Midbrain (tissue), 1 donor: ENCODE measurements around the gene ZC3H12C.
A peak's percentile ranks its signal among the peaks of the same experiment; 100 is the strongest.

Source experiments
- DNase-seq: peaks from one replicate; lab custom pipeline; 2025; lab: John Stamatoyannopoulos, UW

ZC3H12C gene

DNA sequence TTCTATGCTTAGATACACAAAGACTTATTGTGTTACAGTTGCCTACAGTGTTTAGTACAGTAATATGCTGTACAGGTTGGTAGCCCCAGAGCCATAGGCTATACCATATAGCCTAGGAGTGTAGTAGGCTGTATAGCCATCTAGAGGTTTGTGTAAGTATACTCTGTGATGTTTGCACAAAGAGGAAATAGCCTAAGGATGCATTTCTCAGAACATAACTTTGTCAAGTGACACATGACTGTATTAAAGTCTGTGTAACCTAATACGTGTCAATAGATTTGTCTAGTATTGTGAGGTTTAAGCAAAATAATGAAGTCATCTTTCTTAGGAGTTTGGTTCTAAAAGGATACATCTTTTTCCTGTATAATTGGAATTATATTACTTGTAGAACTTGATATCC, 5.5 kb downstream of the ZC3H12C start:
- no peak for DNase-seq

DNA sequence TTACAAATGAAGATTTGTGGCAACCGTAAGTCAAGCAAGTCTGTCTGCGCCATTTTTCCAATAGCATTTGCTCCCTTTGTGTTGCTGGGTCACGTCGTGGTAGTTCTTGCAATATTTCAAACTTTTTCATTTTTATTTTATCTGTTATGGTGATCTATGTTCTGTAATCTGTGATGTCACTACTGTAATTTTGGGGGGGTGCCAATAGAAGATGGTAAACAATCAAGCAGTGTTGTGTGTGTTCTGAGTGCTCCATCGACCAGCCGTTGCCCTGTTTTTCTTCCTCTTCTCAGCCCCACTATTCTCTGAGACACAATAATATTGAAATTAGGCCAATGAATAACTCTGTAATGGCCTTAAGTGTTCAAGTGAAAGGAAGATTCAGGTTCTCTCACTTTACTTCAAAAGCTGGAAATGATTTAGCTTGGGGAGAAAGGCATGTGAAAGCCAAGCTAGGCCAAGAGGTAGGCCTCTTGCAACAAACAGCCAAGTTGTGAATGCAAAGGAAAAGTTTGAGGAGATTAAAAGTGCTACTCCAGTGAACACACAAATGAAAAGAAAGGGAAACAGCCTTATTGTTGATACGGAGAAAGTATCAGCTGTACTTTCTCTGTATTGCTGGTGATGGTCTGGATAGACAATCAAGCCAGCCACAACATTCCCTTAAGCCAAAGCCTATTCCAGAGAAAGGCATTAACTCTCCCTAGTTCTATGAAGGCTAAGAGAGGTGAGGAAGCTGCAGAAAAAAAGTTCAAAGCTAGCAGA, 7.5 kb downstream of the ZC3H12C start:
- no peak for DNase-seq

DNA sequence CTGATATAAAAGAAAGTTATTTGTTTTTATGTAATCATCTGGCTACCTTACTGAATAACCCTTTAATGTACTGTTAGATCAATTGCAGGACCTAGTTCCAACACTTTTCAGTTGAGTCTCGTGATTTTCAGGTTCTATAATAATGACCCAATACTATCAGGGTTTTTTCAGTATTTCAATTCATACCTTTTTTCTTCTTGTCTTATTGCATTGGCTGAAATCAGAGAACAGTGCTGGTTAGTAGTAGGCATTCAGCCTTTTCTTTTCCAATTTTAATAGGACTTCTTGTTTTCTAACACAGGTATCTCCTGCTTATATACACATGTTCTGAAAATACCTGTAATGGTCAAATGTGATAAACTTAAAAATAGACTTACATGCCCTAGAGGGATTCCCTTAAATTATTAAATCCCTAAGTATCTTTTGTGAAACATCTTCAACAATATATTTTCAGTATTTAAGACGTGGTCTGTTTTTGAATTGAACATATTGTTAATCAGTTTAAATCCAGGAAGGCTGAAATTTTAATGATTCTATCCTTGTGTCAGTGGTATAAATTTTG, 13.6 kb downstream of the ZC3H12C start:
- DNase-seq = no peak

DNA sequence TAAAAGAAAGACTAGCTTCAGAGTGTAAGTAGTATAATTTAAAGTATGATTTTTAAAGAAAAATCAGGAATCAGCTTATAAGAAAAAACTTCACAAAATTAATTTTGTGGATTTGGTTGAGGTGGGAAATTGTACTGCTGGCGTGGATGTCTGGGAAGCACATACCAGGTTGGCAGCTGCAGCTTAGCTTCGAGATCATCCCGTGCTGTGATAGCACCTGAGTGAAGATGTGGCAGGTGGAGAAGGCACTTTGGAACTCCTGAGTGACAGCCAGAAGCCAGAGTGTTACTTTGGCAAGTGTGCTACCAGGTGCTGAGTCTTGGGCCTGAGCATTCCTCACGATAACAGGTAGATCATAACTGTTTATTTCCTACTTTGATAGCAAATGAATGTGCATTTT, 17.7 kb downstream of the ZC3H12C start:
- DNase-seq = no peak

DNA sequence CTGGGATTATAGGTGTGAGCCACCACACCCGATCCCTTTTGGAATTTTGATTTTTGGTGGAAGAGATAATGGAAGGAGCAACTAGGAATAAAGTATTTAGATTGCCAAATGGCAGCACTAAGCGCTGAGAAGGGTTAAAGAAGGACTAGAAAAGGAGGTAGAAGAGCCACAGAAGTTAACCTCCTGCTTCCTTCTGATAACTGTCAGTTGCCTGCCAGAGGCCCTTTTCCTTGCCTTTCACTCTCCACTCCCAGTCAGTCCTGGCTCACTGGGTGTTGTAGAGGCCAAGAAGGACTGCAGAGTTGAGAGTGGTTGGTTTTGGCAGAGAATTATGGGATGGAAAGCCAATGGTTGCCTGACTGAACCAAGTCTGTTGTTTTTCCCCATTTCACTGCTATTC, 19.3 kb downstream of the ZC3H12C start:
- DNase-seq = no peak

DNA sequence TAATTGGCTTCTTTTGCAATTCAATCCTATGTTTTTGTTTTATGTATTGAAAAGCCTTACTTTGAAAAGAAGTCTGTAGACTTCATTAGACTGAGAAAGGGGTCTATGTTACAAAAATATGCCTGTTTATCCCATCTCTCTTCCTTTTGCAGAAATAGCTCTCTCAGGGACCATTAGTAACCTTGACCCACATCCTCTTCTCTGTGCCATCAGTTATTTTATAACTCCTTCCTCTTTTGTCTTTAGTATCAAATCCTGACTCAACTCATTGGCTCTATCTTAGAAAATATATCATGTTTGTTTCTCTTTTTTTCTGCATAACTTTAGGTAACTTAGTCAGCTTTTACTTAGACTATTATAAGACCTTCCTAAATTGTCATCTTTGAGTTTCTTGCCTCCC, 20.3 kb downstream of the ZC3H12C start:
- no peak for DNase-seq

DNA sequence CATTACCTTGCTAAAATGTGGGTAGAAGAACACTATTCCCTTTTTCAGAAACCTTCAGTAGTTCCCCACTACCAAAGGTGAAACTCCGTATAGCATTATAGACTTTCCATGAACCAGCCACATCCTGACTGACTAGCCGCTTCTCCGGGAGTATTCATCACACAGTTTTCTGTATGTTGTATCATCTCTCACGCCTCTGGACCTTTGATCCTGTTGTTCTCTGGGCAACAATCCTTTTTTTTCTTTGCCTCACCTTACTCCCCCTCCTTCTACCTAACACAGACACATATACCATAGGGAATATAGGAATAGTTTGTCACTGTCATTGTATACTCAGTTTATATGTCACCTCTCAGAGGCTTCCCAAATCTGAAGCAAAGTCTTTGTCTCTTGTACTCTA, 20.8 kb downstream of the ZC3H12C start:
- no peak for DNase-seq

DNA sequence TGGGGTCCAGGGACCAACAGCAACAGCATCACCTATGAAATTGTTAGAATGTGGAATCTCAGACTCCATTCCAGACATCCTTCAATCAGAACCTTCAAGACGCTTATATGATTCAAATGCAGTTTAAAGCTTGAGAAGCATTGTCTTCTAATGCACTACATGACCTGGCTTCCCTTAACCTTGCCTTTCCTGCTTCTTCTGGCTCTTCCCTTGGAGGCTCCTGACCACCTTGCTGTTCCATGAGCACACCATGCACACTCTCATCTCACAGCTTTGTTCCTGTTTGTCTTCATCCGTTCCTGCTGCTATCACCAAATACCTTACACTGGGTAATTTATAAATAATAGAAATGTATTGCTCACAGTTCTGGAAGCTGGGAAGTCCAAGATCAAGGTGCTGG, 26.1 kb downstream of the ZC3H12C start:
- no peak for DNase-seq

DNA sequence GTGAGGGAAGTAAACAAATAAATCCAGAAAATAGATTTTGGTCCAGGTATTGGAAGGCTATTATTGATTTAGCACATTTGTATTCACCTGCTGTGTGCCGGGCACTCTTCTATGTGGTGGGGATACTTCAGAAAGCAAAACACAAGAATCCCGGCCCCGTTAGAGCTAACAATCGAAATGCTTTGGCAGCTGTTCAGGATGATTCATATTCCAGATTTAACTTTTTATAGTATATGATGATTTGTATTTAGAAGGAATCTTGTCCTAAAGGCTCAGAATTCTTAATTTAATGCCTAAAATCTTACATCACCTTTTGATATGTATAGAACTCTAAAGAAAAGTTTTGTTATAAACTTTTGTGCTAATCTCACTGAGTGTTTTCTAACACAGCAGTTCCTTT, 28.0 kb downstream of the ZC3H12C start:
- no peak for DNase-seq

DNA sequence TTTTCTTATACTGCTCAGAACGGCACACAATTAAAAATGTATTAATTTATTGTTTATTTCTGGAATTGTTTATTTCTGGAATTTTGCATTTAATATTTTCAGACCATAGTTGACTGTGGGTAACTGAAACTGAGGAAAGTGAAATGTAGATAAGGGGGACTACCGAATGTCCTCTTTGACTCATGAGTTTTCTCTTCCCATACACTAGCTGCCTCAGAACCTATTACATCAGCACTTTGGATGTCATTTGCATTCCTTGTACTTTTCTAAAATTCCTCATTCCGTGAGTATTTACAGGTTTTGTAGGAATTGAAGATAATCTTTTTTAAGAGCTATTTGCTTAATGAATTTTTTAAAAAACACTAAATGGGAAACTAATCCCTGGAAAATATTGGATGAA, 29.8 kb downstream of the ZC3H12C start:
- no peak for DNase-seq

DNA sequence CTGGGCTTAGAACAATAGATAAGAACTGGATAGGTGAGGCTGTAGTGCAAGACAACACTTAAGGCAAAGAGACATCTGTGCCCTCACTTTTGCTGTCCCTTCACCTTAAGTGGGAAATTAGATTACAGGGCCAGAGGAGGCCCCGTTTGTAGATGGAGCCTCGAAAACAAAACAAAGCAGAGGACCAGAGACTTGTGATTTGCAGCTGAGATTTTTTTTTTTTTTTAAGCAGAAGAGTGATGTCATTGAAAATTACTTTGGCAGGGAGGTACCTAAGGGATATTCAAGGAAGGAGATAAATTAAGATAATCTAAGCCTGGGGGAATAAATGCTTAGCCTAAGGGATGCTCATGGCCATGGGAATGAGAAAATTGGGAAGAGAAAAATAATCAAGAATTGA, 31.4 kb downstream of the ZC3H12C start:
- DNase-seq = no peak

DNA sequence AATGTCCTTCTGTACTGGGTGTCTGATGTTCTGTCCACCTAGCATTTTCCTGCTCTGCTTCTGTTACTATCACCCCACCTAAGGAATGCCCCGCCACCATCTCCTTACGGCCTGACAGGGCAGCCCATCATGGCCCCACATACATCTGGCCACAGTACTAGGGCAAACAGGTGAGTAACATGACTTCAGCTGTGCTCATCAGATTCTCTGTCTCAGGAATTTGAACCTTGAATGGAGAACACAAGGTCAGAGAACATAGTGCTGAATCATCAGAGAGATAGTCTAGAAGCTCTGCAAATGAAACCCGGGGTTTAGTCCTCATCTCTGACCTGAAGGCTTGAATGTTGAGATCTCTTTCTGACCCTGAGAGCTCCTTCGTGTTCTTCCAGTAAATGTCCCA, 32.4 kb downstream of the ZC3H12C start:
- no peak for DNase-seq

DNA sequence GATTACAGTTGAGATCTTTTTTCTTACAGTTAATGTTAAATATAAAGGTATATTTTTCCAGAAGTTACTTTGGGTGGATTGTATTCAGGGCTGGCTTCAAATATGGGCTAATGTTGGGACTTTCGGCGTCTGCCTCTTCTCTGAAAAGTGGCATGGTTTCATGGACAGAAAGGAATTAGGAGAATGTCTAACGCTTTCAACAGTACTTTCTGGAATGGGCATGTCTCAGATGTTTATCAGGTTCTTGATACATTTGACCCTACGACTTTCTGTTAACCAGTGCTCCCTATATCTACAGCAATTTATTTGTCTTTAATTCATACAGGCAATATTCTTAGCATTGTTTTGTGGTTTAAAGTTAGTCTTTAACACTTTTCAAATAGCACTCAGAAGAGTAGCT, 33.7 kb downstream of the ZC3H12C start:
- DNase-seq = no peak

DNA sequence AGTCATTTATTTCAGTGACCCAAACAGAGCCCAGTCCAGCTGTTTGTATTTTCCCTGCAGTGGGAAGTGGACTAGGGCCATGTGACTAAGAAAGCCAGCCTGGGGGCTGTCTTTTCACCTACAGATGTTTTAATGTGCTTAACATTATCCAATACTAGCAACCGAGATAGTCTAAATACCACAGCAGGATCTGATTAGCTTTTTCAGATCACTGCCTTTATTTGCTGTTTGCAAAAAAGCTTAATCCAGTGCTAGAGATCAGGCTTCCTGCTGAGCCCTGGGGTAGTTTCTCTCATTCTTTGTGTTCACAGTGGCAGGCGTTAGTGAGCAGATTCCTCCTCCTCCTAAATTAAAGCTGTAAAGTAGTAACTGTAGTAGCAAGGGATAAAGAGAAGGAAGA, 35.0 kb downstream of the ZC3H12C start:
- peak; percentile 36 for DNase-seq

DNA sequence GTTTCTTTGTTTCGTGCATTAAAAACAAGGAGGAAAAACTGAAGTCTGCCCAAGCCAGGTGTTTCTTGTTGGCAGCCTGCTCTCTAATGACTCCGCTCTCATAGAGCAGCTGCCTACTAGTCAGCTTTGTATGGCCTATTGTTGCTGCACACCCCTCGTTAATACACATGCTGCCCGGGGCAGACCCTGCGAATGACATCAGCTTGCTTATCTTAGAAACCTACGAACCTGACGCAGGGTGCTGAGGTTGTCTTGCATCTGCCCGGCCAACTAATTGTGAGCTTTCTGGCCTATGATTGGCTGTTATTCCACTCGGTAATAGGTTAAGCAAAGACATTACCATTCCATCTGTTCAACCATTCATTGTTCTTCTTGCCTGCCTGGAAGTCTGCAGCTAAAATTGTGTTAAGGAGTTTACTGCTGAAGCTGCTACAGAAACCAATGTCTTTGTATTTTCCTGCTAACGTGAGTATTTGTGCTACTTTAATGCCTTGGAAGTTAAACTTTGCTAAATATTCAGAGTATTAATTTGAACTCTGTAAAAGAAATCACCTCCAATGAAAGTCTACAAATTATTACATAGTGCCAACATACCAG, 37.5 kb downstream of the ZC3H12C start:
- DNase-seq = peak; percentile 28

DNA sequence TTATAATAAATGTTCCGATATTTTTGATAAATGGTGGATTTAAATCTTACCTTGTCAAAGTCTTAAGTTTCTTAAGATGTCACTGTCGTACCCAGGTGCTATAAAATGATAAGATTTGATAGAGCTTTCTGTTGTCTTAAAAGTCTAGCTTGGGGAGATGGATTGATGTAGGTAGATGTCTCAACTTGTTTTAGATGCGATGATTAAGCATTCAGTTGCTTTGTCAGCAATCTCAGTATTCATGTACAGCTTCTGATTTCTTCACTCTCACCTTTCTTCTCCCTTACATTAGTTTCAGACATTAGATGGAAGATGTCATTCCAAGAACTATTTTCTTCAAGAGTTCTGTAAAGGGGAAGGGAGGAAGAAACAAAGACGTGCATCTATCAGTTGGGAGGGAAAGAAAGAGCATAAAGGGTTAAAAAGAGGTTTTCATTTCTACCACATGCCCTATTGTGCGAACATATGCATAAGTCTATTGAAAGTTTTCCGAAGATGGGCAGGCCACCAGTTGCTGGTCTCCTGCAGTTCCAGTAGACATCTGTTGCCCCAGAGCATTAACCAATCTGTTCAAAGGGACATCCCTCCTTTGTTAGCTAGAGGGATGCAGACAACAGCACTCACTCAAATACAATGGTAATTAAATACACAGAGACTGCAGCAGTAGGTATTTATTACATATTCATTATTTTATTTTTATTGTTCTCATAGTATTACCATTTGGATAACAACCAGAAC, 38.4 kb downstream of the ZC3H12C start:
- no peak for DNase-seq

DNA sequence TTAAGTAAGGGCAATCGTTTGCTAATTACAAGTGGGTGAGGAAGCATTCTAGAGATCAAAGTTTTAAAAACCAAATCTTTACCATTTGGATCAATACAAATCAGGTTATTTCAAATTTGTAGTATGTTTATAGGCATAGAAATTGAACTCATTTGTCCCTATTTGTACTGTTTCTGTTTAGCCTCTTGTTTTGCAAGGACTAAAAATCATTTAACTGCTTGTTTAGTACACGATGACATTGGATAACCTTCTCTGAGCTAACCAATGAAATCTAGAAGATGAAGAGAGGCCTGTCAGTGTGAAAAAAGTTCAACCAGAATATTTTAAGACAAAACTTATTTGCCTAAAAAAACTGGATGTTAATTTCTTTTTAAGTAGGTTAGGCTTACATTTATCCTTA, 40.0 kb downstream of the ZC3H12C start:
- DNase-seq = no peak

DNA sequence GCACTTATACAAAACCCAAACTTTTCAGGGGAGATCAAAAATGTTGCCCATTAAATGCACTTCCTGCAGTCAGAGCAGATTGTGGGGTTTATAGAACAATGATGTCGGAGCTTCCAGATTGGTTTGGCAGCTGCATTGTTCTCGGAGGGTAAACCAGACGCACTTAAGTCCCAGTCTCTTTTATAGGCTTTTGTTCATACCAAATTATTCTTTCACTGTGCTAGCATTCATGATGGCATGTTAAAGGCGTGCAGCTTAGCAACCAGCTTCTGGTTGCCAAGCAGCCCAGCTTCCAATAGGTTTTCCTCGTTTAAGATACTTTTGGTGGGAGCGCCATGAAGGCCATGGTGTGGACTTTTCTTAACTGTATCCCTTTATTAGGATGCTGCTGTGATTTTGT, 40.9 kb downstream of the ZC3H12C start:
- DNase-seq = peak; percentile 27

DNA sequence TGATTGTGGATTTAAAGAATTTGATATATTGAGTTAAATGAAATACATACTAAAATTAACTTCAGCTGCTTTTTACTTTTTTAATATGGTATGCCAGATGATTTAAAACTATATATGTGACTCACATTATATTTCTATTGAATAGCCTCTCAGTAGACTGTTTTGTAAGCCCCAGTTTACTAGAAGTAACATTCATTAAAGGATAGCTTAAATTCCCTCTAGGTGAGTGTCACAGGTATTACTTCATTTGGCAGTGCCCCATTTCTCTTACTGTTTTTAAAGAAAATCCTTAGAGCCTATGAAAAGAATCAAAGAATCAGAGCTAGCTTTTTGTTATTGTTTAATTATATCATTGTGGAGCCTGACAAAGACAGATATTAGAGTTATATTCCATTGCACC, 48.6 kb downstream of the ZC3H12C start:
- DNase-seq = no peak

DNA sequence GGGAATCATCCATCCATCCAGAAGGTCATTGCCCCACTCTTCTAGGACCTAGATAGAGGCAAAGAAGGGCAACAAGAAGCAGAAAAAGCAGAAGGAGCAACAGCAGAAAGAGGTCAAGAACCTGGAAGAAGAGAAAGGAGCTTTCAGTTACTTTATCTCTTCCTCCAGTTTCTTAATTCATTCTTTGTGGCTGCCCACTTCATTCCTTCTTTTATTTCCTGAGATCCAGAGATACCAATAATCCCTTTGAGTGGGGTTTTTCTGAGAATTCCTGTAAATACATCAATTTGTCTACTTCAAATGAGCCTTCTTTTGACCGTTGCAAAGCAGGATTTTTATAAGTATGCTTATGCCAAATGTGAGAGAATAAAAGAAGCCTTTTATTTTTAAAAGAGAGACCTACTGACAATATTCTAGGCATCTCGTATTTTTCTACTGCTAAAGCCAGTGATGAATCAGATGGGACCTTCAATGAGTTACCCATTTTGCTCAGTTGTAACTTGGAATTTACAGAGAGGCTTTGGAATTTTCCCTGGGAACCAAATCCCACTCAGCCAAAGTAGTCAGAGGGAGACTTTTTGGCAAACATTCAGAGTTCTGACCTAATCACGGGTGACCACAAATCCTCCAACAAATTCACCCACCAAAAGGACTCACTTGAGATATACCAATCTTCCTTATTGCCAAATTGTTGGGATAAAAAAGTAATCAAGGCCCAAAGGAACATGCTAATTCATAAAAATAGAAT, 54.9 kb downstream of the ZC3H12C start:
- peak; percentile 10 for DNase-seq

DNA sequence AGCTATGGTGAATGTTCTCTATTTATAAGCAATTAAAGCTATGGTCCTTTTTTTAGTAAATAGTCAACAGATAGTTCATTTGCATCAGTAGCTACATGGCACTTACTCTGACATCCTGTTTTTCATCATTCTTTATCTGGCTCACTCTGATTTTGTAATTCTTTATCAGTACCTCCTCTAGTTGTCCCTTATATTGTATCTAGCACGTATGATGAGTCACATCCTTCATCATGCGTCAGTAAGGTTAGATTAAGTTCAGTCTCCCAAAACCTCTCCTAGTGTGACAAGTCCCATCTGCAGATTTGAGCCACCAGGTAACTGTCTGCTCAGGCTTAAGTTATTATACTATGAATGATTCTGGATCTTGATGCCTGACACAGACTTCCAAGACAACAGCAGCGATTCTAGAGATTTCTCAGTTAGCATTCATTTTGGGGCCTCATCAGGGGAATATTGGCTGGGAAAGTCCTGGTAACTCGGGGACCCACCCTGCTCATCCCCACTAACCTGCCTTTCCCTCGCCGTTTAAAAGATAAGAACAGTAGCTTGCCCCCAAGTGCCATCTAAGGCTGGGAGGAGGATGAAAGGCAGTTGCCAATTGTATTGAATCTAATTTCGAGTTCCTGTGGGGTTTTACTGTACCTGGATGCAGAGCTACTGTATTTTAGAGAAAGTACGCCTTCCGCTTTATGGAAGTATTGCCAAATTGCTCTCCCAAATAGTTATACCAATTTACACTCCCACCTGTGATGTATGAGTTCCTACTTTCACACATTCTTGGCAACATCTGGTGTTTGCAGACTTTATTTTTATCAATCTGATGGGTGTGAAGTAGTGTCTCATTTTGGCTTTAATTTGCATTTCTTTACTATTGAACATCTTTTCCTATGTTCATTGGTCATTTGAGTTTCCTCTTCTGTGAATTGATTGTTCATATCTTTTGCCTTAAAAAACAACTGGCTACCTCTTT, 55.9 kb downstream of the ZC3H12C start:
- DNase-seq = no peak
